NT2/D1 (cell line): ENCODE measurements around the gene KDM3A.

Source experiments
- YY1 ChIP-seq: IDR thresholded peaks from 2 replicates; pipeline ENCODE4 v1.6.1; 2011; ENCODE audit not compliant: insufficient read length, insufficient read depth
- ZNF274 ChIP-seq: IDR thresholded peaks from 2 replicates; pipeline ENCODE4 v1.6.1; 2011; ENCODE audit warnings: mild to moderate bottlenecking, low read depth, low read length

DNA sequence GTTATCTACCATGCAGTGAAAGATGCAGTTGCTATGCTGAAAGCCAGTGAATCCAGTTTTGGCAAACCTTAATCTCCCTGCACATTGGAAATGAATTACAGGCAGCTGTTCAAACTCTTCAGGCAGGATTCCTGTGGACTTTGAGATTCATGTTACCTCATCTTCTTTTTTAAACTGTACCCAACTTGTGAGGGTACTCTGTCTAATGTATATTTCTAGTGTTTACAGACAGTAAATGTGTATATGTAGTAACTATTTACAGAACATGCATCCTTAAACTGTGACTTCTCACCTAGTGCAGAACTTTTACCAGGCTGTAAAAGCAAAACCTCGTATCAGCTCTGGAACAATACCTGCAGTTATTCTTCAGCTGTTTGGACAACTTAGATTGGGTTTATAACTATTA is 50.9 kb downstream of the KDM3A start:
- TF ChIP-seq YY1: no peak
- TF ChIP-seq ZNF274: no peak
